OCI-LY7 (cell line): ENCODE data around the gene MRM1. TPM values are rescaled to one million over a fixed set of nuclear protein-coding genes. Genes with fewer than 3 reads are reported as not detected.
A peak's percentile ranks its signal among the peaks of the same experiment; 100 is the strongest.

Experiments
- BruUV-seq: library from RNA; stranded (reverse); fragments of 400-500 nt; replicated peaks from 2 replicates; lab custom pipeline; 2021; lab: Mats Ljungman, UMichigan
- CTCF ChIA-PET: fragments of 300-600 bp; sonication (Branson Sonifier 250); formaldehyde crosslinking; loops from one replicate; lab custom pipeline; 2022; ENCODE audit warnings: antibody characterized with exemption; ENCODE audit not compliant: unreplicated experiment; lab: Charles Lee
- POLR2A ChIA-PET: fragments of 300-600 bp; sonication (Branson Sonifier 250); formaldehyde crosslinking; loops from one replicate; lab custom pipeline; 2022; ENCODE audit warnings: antibody characterized with exemption; lab: Charles Lee
- DNase-seq: peaks from one replicate; pipeline ENCODE4 v3.0.0-alpha.2; 2015; ENCODE audit warnings: low spot score
- H2AFZ ChIP-seq: fragments of 200-600 bp; sonication (generic), shearing (Covaris generic); 2 replicates; pipeline ENCODE4 v1.6.1; 2014; ENCODE audit warnings: mild to moderate bottlenecking, antibody characterized with exemption, low read length, moderate library complexity
- H3K27ac ChIP-seq: fragments of 200-600 bp; sonication (generic); 2 replicates; pipeline ENCODE4 v1.5.1; 2014; ENCODE audit warnings: mixed run types, low read depth, mild to moderate bottlenecking, moderate library complexity, low read length, inconsistent platforms; ENCODE audit not compliant: poor library complexity, severe bottlenecking
- H3K36me3 ChIP-seq: fragments of 200-600 bp; sonication (generic); 2 replicates; pipeline ENCODE4 v1.6.1; 2014; ENCODE audit warnings: mild to moderate bottlenecking, antibody characterized with exemption, low read length, moderate library complexity, mixed read lengths; ENCODE audit not compliant: insufficient read depth
- H3K4me1 ChIP-seq: fragments of 200-600 bp; sonication (generic); 2 replicates; pipeline ENCODE4 v1.5.1; 2014; ENCODE audit warnings: mild to moderate bottlenecking, low read length; ENCODE audit not compliant: insufficient read depth, poor library complexity, severe bottlenecking
- H3K4me2 ChIP-seq: fragments of 200-600 bp; sonication (generic); 2 replicates; pipeline ENCODE4 v1.6.1; 2014; ENCODE audit warnings: mild to moderate bottlenecking, low read length
- H3K4me3 ChIP-seq: fragments of 200-600 bp; sonication (generic); 2 replicates; pipeline ENCODE4 v1.5.1; 2014; ENCODE audit warnings: mild to moderate bottlenecking, low read depth, low read length; ENCODE audit not compliant: poor library complexity, severe bottlenecking
- H3K79me2 ChIP-seq: fragments of 200-600 bp; sonication (generic); 2 replicates; pipeline ENCODE4 v1.6.1; 2016; ENCODE audit warnings: low read depth, mild to moderate bottlenecking, low read length, moderate library complexity, mixed read lengths; ENCODE audit not compliant: insufficient read depth
- H3K9me2 ChIP-seq: fragments of 200-600 bp; sonication (generic); 2 replicates; pipeline ENCODE4 v1.6.1; 2016; ENCODE audit warnings: mild to moderate bottlenecking, low read length, mixed read lengths; ENCODE audit not compliant: insufficient read depth
- H3K9me3 ChIP-seq: fragments of 200-600 bp; sonication (generic); 2 replicates; pipeline ENCODE4 v1.6.1; 2014; ENCODE audit warnings: mild to moderate bottlenecking, mixed run types, low read length, mixed read lengths
- H4K20me1 ChIP-seq: fragments of 200-600 bp; sonication (generic); 2 replicates; pipeline ENCODE4 v1.6.1; 2014; ENCODE audit warnings: mild to moderate bottlenecking, antibody characterized with exemption, low read length, moderate library complexity, mixed read lengths; ENCODE audit not compliant: insufficient read depth
- CTCF ChIP-seq: fragments of 200-600 bp; sonication (generic); conservative IDR thresholded peaks from 2 replicates; pipeline ENCODE4 v1.5.1; 2014; ENCODE audit warnings: mild to moderate bottlenecking, antibody characterized with exemption, low read length, moderate library complexity, mixed read lengths
- EZH2phosphoT487 ChIP-seq: fragments of 200-600 bp; sonication (generic); IDR thresholded peaks from 2 replicates; pipeline ENCODE4 v1.6.1; 2018; ENCODE audit warnings: low read depth, borderline replicate concordance, mild to moderate bottlenecking, mixed run types, antibody characterized with exemption, low read length, moderate library complexity, mixed read lengths
- intact Hi-C: fragments of 100-400 bp; cut with micrococcal nuclease; formaldehyde crosslinking; loops from one replicate; pipeline ENCODE4 v1.10.0; 2022; ENCODE audit not compliant: unreplicated experiment
- total RNA-seq, 2 experiments: library from RNA; depleted of rRNA in 1 of 2; stranded (reverse); fragments of >200 nt in 1 of 2; shearing (Covaris generic) in 1 of 2; gene quantifications; 2 replicates each; pipeline ENCODE4 v1.2.3, GENCODE V29; 2014 to 2022

The MRM1 gene
- total RNA-seq, 2 experiments from 2014 or later = 22.5 to 22.6 TPM

GRCh38 chr17:36647636-36648035 is 46.3 kb downstream of the MRM1 start:
- H3K4me3 ChIP-seq = no peak overlapping the region
- intact Hi-C loops = no loop called here
- H3K9me2 ChIP-seq = no peaks in the 10 kb centered on the region
- ChIA-PET POLR2A (no interaction called here), CTCF (no interaction called here)
- no peak overlapping the region for H2AFZ ChIP-seq
- H3K79me2 ChIP-seq = no peaks in the 10 kb centered on the region
- TF ChIP-seq CTCF = 0 out of 2 replicates have a peak, but pooled peaks have one; percentile 17
- TF ChIP-seq EZH2phosphoT487 = no peak
- no peaks in the 10 kb centered on the region for H3K4me1 ChIP-seq
- no peaks in the 10 kb centered on the region for H3K36me3 ChIP-seq
- no TSS peak for BruUV-seq
- H4K20me1 ChIP-seq = no peaks in the 10 kb centered on the region
- no peaks in the 10 kb centered on the region for H3K9me3 ChIP-seq
- H3K27ac ChIP-seq = no peak overlapping the region
- no peak overlapping the region for H3K4me2 ChIP-seq
- DNase-seq = no peak

- CTCF ChIA-PET = no interaction called here
- no peak overlapping the region for H3K4me3 ChIP-seq
Observed at GRCh38 chr17:36650096-36650775, 48.9 kb downstream of the MRM1 start.

More at GRCh38 chr17:36650096-36650775, 48.9 kb downstream of the MRM1 start:
- intact Hi-C loops = no loop called here
- Histone ChIP-seq H3K9me2 (no peaks in the 10 kb centered on the region), H3K4me2 (no peak overlapping the region), H3K79me2 (no peaks in the 10 kb centered on the region), H3K27ac (no peak overlapping the region), H3K4me1 (no peaks in the 10 kb centered on the region), H2AFZ (no peak overlapping the region), H3K9me3 (no peaks in the 10 kb centered on the region), H3K36me3 (no peaks in the 10 kb centered on the region), H4K20me1 (no peaks in the 10 kb centered on the region)
- TF ChIP-seq EZH2phosphoT487 = no peak
- TF ChIP-seq CTCF = no peak
- POLR2A ChIA-PET = no interaction called here
- BruUV-seq = no TSS peak
- no peak for DNase-seq
